Dedifferentiated amniotic fluid mesenchymal stem cell (primary cell): ENCODE results near the gene KCTD1.

Source experiments
- DNase-seq: peaks from one replicate; pipeline ENCODE4 v3.0.0-alpha.2; 2016; ENCODE audit errors: extremely low spot score

Gene KCTD1

GRCh38 chr18:26548415-26549262 lies at the start of gene KCTD1:
TSS of gene KCTD1 (minus strand) at chr18:26548553. CDS start at chr18:26548536, 17 bp downstream.
- DNase-seq, result peak; percentile 79

GRCh38 chr18:26593365-26594320 lies 45.3 kb upstream of the KCTD1 start:
- no peak for DNase-seq

- no peak for DNase-seq
Observed at GRCh38 chr18:26584745-26585144, 36.4 kb upstream of the KCTD1 start.

GRCh38 chr18:26579941-26580618 lies 31.7 kb upstream of the KCTD1 start:
- DNase-seq, result no peak

GRCh38 chr18:26575865-26576217 lies 27.5 kb upstream of the KCTD1 start:
- DNase-seq, result no peak

- peak; percentile 53 for DNase-seq
Observed at GRCh38 chr18:26574958-26575864, 26.9 kb upstream of the KCTD1 start.

GRCh38 chr18:26568926-26569665 lies 20.7 kb upstream of the KCTD1 start:
- DNase-seq, result no peak

- no peak for DNase-seq
Observed at GRCh38 chr18:26568513-26568912, 20.2 kb upstream of the KCTD1 start.

- DNase-seq, result no peak
Observed at GRCh38 chr18:26566874-26567555, 18.7 kb upstream of the KCTD1 start.

GRCh38 chr18:26565514-26565913 lies 17.2 kb upstream of the KCTD1 start:
- DNase-seq, result no peak

- no peak for DNase-seq
Observed at GRCh38 chr18:26563024-26563423, 14.7 kb upstream of the KCTD1 start.

GRCh38 chr18:26562568-26562967 lies 14.2 kb upstream of the KCTD1 start:
- DNase-seq, result no peak

- DNase-seq, result no peak
Observed at GRCh38 chr18:26561769-26562168, 13.4 kb upstream of the KCTD1 start.

GRCh38 chr18:26556573-26556972 lies 8.2 kb upstream of the KCTD1 start:
- DNase-seq, result peak; percentile 14

- DNase-seq, result no peak
Observed at GRCh38 chr18:26555804-26556553, 7.6 kb upstream of the KCTD1 start.

GRCh38 chr18:26553943-26554342 lies 5.6 kb upstream of the KCTD1 start:
- no peak for DNase-seq

- no peak for DNase-seq
Observed at GRCh38 chr18:26551695-26552081, 3.3 kb upstream of the KCTD1 start.

- DNase-seq, result peak; percentile 12
Observed at GRCh38 chr18:26550998-26551694, 2.8 kb upstream of the KCTD1 start.
